G401 (cell line): ENCODE results near the gene SPACA9. TPM values are rescaled to one million over a fixed set of nuclear protein-coding genes. Genes with fewer than 3 reads are reported as not detected.

Experiments used
- DNase-seq: peaks from one replicate; pipeline ENCODE4 v3.0.0-alpha.2; 2015; ENCODE audit warnings: low spot score
- in situ Hi-C: cut with HindIII; loops from 2 replicates; pipeline ENCODE4 v1.10.0; 2016; ENCODE audit warnings: low sequenced_read_pairs, mixed read lengths
- total RNA-seq: library from RNA; depleted of rRNA; stranded (reverse); fragments of >200 nt; shearing (Covaris generic); gene quantifications from 2 replicates; pipeline ENCODE4 v1.2.3, GENCODE V29; 2014; rRNA removed

The SPACA9 gene
- 5.5 and 6.0 TPM in 2 replicates for total RNA-seq

- in situ Hi-C loops, result no loop called here
- DNase-seq, result peak; percentile 51
Observed at GRCh38 chr9:132878695-132879456, at the start of gene SPACA9. Gene SPACA9 (plus strand): TSS chr9:132878898. CDS start chr9:132883948, 5,050 bp downstream.

- DNase-seq, result no peak
- in situ Hi-C loops, result no loop called here
Observed at GRCh38 chr9:132832171-132832881, 46.4 kb upstream of the SPACA9 start.

GRCh38 chr9:132833550-132834121, 45.1 kb upstream of the SPACA9 start:
- no peak for DNase-seq
- in situ Hi-C loops, result no loop called here

- in situ Hi-C loops, result no loop called here
- DNase-seq, result no peak
Observed at GRCh38 chr9:132834343-132834742, 44.4 kb upstream of the SPACA9 start.

- no peak for DNase-seq
- in situ Hi-C loops, result no loop called here
Observed at GRCh38 chr9:132837501-132838286, 41.0 kb upstream of the SPACA9 start.

- in situ Hi-C loops, result no loop called here
Observed at GRCh38 chr9:132838291-132838690, 40.4 kb upstream of the SPACA9 start.

GRCh38 chr9:132840980-132841379, 37.7 kb upstream of the SPACA9 start:
- DNase-seq, result no peak
- in situ Hi-C loops, result no loop called here

More at GRCh38 chr9:132838291-132838690, 40.4 kb upstream of the SPACA9 start:
- no peak for DNase-seq

GRCh38 chr9:132842124-132843044, 36.3 kb upstream of the SPACA9 start:
- in situ Hi-C loops, result no loop called here
- no peak for DNase-seq

- in situ Hi-C loops, result no loop called here
- no peak for DNase-seq
Observed at GRCh38 chr9:132846109-132846917, 32.4 kb upstream of the SPACA9 start.

- no peak for DNase-seq
- in situ Hi-C loops, result no loop called here
Observed at GRCh38 chr9:132846918-132847515, 31.7 kb upstream of the SPACA9 start.

- DNase-seq, result no peak
- in situ Hi-C loops, result no loop called here
Observed at GRCh38 chr9:132849185-132849706, 29.5 kb upstream of the SPACA9 start.

GRCh38 chr9:132853482-132853881, 25.2 kb upstream of the SPACA9 start:
- in situ Hi-C loops, result no loop called here
- DNase-seq, result no peak

- DNase-seq, result no peak
- in situ Hi-C loops, result no loop called here
Observed at GRCh38 chr9:132854832-132855231, 23.9 kb upstream of the SPACA9 start.

- DNase-seq, result no peak
- in situ Hi-C loops, result no loop called here
Observed at GRCh38 chr9:132855904-132856303, 22.8 kb upstream of the SPACA9 start.

GRCh38 chr9:132857031-132857430, 21.7 kb upstream of the SPACA9 start:
- in situ Hi-C loops, result no loop called here

GRCh38 chr9:132857616-132858342, 20.9 kb upstream of the SPACA9 start:
- peak; percentile 49 for DNase-seq
- in situ Hi-C loops, result no loop called here

More at GRCh38 chr9:132857031-132857430, 21.7 kb upstream of the SPACA9 start:
- DNase-seq, result no peak
